ENCODE results near the gene CREB3L2. TPM values are rescaled to one million over a fixed set of nuclear protein-coding genes. Genes with fewer than 3 reads are reported as not detected.

The CREB3L2 gene
- total and polyA plus RNA-seq, 2 of the 8 experiments (the other 6 are each of a cell fraction or from before 2014, with no cell fraction given), result 14.4 to 48.3 TPM

- TF ChIP-seq, protein P1, sequence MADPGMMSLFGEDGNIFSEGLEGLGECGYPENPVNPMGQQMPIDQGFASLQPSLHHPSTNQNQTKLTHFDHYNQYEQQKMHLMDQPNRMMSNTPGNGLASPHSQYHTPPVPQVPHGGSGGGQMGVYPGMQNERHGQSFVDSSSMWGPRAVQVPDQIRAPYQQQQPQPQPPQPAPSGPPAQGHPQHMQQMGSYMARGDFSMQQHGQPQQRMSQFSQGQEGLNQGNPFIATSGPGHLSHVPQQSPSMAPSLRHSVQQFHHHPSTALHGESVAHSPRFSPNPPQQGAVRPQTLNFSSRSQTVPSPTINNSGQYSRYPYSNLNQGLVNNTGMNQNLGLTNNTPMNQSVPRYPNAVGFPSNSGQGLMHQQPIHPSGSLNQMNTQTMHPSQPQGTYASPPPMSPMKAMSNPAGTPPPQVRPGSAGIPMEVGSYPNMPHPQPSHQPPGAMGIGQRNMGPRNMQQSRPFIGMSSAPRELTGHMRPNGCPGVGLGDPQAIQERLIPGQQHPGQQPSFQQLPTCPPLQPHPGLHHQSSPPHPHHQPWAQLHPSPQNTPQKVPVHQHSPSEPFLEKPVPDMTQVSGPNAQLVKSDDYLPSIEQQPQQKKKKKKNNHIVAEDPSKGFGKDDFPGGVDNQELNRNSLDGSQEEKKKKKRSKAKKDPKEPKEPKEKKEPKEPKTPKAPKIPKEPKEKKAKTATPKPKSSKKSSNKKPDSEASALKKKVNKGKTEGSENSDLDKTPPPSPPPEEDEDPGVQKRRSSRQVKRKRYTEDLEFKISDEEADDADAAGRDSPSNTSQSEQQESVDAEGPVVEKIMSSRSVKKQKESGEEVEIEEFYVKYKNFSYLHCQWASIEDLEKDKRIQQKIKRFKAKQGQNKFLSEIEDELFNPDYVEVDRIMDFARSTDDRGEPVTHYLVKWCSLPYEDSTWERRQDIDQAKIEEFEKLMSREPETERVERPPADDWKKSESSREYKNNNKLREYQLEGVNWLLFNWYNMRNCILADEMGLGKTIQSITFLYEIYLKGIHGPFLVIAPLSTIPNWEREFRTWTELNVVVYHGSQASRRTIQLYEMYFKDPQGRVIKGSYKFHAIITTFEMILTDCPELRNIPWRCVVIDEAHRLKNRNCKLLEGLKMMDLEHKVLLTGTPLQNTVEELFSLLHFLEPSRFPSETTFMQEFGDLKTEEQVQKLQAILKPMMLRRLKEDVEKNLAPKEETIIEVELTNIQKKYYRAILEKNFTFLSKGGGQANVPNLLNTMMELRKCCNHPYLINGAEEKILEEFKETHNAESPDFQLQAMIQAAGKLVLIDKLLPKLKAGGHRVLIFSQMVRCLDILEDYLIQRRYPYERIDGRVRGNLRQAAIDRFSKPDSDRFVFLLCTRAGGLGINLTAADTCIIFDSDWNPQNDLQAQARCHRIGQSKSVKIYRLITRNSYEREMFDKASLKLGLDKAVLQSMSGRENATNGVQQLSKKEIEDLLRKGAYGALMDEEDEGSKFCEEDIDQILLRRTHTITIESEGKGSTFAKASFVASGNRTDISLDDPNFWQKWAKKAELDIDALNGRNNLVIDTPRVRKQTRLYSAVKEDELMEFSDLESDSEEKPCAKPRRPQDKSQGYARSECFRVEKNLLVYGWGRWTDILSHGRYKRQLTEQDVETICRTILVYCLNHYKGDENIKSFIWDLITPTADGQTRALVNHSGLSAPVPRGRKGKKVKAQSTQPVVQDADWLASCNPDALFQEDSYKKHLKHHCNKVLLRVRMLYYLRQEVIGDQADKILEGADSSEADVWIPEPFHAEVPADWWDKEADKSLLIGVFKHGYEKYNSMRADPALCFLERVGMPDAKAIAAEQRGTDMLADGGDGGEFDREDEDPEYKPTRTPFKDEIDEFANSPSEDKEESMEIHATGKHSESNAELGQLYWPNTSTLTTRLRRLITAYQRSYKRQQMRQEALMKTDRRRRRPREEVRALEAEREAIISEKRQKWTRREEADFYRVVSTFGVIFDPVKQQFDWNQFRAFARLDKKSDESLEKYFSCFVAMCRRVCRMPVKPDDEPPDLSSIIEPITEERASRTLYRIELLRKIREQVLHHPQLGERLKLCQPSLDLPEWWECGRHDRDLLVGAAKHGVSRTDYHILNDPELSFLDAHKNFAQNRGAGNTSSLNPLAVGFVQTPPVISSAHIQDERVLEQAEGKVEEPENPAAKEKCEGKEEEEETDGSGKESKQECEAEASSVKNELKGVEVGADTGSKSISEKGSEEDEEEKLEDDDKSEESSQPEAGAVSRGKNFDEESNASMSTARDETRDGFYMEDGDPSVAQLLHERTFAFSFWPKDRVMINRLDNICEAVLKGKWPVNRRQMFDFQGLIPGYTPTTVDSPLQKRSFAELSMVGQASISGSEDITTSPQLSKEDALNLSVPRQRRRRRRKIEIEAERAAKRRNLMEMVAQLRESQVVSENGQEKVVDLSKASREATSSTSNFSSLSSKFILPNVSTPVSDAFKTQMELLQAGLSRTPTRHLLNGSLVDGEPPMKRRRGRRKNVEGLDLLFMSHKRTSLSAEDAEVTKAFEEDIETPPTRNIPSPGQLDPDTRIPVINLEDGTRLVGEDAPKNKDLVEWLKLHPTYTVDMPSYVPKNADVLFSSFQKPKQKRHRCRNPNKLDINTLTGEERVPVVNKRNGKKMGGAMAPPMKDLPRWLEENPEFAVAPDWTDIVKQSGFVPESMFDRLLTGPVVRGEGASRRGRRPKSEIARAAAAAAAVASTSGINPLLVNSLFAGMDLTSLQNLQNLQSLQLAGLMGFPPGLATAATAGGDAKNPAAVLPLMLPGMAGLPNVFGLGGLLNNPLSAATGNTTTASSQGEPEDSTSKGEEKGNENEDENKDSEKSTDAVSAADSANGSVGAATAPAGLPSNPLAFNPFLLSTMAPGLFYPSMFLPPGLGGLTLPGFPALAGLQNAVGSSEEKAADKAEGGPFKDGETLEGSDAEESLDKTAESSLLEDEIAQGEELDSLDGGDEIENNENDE (IDR thresholded peaks at IDR 0.05; ENCODE audit: insufficient replicate concordance, low read length), result no peak
- TF ChIP-seq EZH2 (IDR thresholded peaks at IDR 0.05; ENCODE audit: low read depth, low read length, severe bottlenecking) (no peak), BRCA1 (IDR thresholded peaks at IDR 0.05; ENCODE audit: low read depth, low read length) (no peak), EP300 (IDR thresholded peaks at IDR 0.05; ENCODE audit: borderline replicate concordance in 1 of 2, low read depth in 2 of 2, low read length in 2 of 2) (no peak), NRF1 (IDR thresholded peaks at IDR 0.05; ENCODE audit: low read depth, low read length) (no peak), TBP (IDR thresholded peaks at IDR 0.05; ENCODE audit: low read depth, low read length) (no peak), RAD21 (IDR thresholded peaks at IDR 0.05 in 1 of 2, conservative IDR thresholded peaks at IDR 0.05 in 1 of 2; ENCODE audit: low read depth in 2 of 2, low read length in 2 of 2) (no peak), TAF1 (IDR thresholded peaks at IDR 0.05; ENCODE audit: low read depth, low read length) (no peak), SP4 (IDR thresholded peaks at IDR 0.05; ENCODE audit: low read length) (no peak), PHF8 (conservative IDR thresholded peaks at IDR 0.05; ENCODE audit: low read depth, low read length) (no peak), RXRA (IDR thresholded peaks at IDR 0.05; ENCODE audit: insufficient read depth, low read depth, low read length) (no peak), KDM5A (IDR thresholded peaks at IDR 0.05; ENCODE audit: low read length) (no peak)
These were observed 113.6 kb downstream of the CREB3L2 start (continued) for GRCh38 chr7:137888241-137888640.
